ENCODE results near the gene OSBPL10. TPM values are rescaled to one million over a fixed set of nuclear protein-coding genes. Genes with fewer than 3 reads are reported as not detected.

Gene OSBPL10
- total RNA-seq, 1 experiment from 2014 or later = 2.3 TPM

DNA sequence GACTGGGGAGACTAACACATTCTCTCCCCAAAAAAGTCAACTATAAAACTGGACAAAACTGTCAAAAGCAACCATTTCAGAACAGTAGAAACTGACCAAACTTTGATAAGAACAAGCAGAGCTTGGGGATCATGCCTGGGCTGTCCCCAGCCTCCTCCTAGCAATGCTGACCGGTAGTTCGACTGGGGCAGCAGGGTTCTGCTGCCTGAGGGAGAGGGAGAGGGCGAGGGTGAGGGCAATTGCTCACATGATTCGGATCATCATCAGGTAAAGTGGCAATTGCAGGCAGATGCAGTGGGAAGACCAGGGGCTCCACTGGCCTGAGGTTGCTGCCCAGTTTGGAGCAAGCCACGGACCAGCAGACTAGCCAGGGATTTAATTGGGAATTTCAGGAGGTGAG, 88.6 kb downstream of the OSBPL10 start:
- intact Hi-C loops (cut with micrococcal nuclease; ENCODE audit: unreplicated experiment) = no loop called here
- Histone ChIP-seq H3K4me3 (ENCODE audit: low read depth, low read length, poor library complexity, severe bottlenecking) (no peak overlapping the region), H3K9me3 (ENCODE audit: low read depth, low read length, poor library complexity, severe bottlenecking) (no peaks in the 10 kb centered on the region), H3K36me3 (ENCODE audit: insufficient read depth, low read length, poor library complexity, severe bottlenecking) (no peaks in the 10 kb centered on the region), H3K27me3 (replicated peaks; ENCODE audit: insufficient read depth, low read depth, low read length, poor library complexity) (no peaks in the 10 kb centered on the region), H3K27ac (ENCODE audit: low read depth, low read length, poor library complexity, severe bottlenecking) (no peak overlapping the region), H3K4me1 (ENCODE audit: insufficient read depth, low read length, poor library complexity, severe bottlenecking) (no peaks in the 10 kb centered on the region)
- BruUV-seq (replicated peaks) = no TSS peak
- no peak for DNase-seq (ENCODE audit: low spot score)
- POLR2A ChIA-PET (ENCODE audit: low non-redundant PET) = no interaction called here
- TF ChIP-seq, protein P1, sequence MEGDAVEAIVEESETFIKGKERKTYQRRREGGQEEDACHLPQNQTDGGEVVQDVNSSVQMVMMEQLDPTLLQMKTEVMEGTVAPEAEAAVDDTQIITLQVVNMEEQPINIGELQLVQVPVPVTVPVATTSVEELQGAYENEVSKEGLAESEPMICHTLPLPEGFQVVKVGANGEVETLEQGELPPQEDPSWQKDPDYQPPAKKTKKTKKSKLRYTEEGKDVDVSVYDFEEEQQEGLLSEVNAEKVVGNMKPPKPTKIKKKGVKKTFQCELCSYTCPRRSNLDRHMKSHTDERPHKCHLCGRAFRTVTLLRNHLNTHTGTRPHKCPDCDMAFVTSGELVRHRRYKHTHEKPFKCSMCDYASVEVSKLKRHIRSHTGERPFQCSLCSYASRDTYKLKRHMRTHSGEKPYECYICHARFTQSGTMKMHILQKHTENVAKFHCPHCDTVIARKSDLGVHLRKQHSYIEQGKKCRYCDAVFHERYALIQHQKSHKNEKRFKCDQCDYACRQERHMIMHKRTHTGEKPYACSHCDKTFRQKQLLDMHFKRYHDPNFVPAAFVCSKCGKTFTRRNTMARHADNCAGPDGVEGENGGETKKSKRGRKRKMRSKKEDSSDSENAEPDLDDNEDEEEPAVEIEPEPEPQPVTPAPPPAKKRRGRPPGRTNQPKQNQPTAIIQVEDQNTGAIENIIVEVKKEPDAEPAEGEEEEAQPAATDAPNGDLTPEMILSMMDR (conservative IDR thresholded peaks at IDR 0.05; ENCODE audit: low read depth, low read length) = no peak
- TF ChIP-seq EZH2 (IDR thresholded peaks at IDR 0.05; ENCODE audit: borderline replicate concordance, low read depth, low read length, poor library complexity, severe bottlenecking) = no peak
- CTCF ChIA-PET = no interaction called here

DNA sequence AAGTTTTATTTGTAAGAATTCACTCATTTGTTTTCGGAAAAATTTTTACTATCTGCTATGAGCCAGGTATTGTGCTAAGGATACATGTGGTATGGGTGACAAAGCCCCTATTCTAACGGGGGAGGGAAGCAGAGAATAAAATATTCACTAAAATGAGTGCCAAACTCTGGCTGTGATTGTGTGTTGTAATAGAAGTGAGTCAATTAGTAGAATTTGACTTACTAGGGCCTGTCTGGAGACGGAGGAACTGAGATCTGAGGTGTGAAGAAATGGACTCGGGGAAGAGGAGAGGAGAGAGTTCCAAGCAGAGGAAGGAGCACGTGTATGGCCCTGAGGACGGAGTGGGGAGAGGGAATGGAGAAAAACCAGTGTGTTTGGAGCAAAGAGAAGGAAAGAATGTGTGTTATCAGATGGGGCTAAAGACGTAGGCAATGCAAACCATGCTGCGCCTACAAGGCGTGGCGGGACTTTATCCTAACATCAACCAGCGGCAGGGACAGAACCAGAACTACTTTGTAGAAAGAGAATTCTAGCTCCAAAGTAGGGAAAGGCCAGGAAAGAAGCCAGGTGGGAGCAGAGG, 89.1 kb downstream of the OSBPL10 start:
- no peaks in the 10 kb centered on the region for H3K27me3 ChIP-seq (replicated peaks; ENCODE audit: insufficient read depth, low read depth, low read length, poor library complexity)
- ChIA-PET POLR2A (ENCODE audit: low non-redundant PET) (no interaction called here), CTCF (no interaction called here)
- H3K4me3 ChIP-seq (ENCODE audit: low read depth, low read length, poor library complexity, severe bottlenecking) = no peak overlapping the region
- no peaks in the 10 kb centered on the region for H3K36me3 ChIP-seq (ENCODE audit: insufficient read depth, low read length, poor library complexity, severe bottlenecking)
- DNase-seq (ENCODE audit: low spot score) = no peak
- no peaks in the 10 kb centered on the region for H3K9me3 ChIP-seq (ENCODE audit: low read depth, low read length, poor library complexity, severe bottlenecking)
- no peak overlapping the region for H3K27ac ChIP-seq (ENCODE audit: low read depth, low read length, poor library complexity, severe bottlenecking)
- intact Hi-C loops (cut with micrococcal nuclease; ENCODE audit: unreplicated experiment) = no loop called here
- TF ChIP-seq, protein P1 (conservative IDR thresholded peaks at IDR 0.05; ENCODE audit: low read depth, low read length) = no peak
- TF ChIP-seq EZH2 (IDR thresholded peaks at IDR 0.05; ENCODE audit: borderline replicate concordance, low read depth, low read length, poor library complexity, severe bottlenecking) = no peak
- BruUV-seq (replicated peaks) = no TSS peak
- no peaks in the 10 kb centered on the region for H3K4me1 ChIP-seq (ENCODE audit: insufficient read depth, low read length, poor library complexity, severe bottlenecking)

DNA sequence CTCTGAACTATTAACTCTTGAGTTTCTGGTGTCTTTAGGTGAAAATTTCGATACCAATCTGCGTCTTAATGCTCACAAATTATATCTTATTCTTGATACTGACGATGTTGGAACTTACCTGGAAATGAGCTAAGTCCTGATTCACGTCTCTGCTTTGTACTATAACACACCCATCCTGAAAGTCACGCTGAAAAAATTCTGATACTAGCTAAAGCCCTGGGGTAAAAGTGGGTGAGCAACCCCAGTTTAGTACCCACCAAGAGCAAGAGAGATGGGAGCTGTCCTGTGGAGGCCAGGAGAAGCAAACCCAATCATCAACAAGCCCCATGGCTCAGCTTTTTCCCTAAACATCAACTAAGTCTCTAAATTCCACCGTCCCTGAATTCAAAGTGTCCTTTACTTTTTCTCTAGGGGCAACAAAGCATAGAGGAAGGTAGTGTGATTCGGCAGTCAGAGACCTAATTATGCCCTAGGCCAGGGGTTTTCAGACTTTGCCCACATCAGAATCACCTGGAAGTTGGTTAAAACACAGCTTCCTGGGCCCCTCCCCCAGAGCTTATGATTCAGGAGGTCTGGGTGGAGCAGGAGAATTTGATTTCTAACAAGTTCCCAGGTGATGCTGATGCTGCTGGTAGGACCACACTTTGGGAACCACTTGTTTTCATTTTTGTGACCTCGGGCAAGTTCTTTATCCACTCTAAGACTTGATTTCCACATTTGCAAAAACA, 90.2 kb downstream of the OSBPL10 start:
- Histone ChIP-seq H3K27ac (ENCODE audit: low read depth, low read length, poor library complexity, severe bottlenecking) (no peak overlapping the region), H3K27me3 (replicated peaks; ENCODE audit: insufficient read depth, low read depth, low read length, poor library complexity) (no peaks in the 10 kb centered on the region), H3K4me1 (ENCODE audit: insufficient read depth, low read length, poor library complexity, severe bottlenecking) (no peaks in the 10 kb centered on the region), H3K9me3 (ENCODE audit: low read depth, low read length, poor library complexity, severe bottlenecking) (no peaks in the 10 kb centered on the region), H3K4me3 (ENCODE audit: low read depth, low read length, poor library complexity, severe bottlenecking) (no peak overlapping the region), H3K36me3 (ENCODE audit: insufficient read depth, low read length, poor library complexity, severe bottlenecking) (no peaks in the 10 kb centered on the region)
- ChIA-PET CTCF (no interaction called here), POLR2A (ENCODE audit: low non-redundant PET) (no interaction called here)
- TF ChIP-seq, protein P1 (conservative IDR thresholded peaks at IDR 0.05; ENCODE audit: low read depth, low read length) = no peak
- no peak for TF ChIP-seq EZH2 (IDR thresholded peaks at IDR 0.05; ENCODE audit: borderline replicate concordance, low read depth, low read length, poor library complexity, severe bottlenecking)
- BruUV-seq (replicated peaks) = no TSS peak
- no peak for DNase-seq (ENCODE audit: low spot score)
- intact Hi-C loops (cut with micrococcal nuclease; ENCODE audit: unreplicated experiment) = no loop called here
